Activated CD8-positive, alpha-beta memory T cell treated with anti-CD3 and anti-CD28 coated beads, Interleukin-2, amount 10 ng/mL, durations not matched to agents 7 days and 5 days (primary cell): ENCODE measurements around the gene TXNRD2. TPM values are rescaled to one million over a fixed set of nuclear protein-coding genes. Genes with fewer than 3 reads are reported as not detected.
A peak's percentile ranks its signal among the peaks of the same experiment; 100 is the strongest.

Source experiments
- ATAC-seq: fragments of 150-1000 bp; cut with Tn5 transposase; one replicate; pipeline ENCODE4 v1.10.0; 2021; ENCODE audit warnings: moderate library complexity
- CTCF ChIA-PET: fragments of 350-600 bp; sonication (Branson Sonifier 250); formaldehyde crosslinking; loops from one replicate; lab custom pipeline; 2021; ENCODE audit warnings: antibody characterized with exemption; lab: Charles Lee
- DNase-seq: peaks from one replicate; pipeline ENCODE4 v3.0.0-alpha.2; 2020
- H3K27ac Mint-ChIP-seq: one replicate; pipeline ENCODE4 v1.8.0; 2021; ENCODE audit warnings: mild to moderate bottlenecking, mixed read lengths
- H3K27me3 Mint-ChIP-seq: one replicate; pipeline ENCODE4 v1.8.0; 2021; ENCODE audit warnings: mixed read lengths
- H3K36me3 Mint-ChIP-seq: one replicate; pipeline ENCODE4 v1.8.0; 2021; ENCODE audit warnings: mild to moderate bottlenecking, mixed read lengths
- H3K4me1 Mint-ChIP-seq: one replicate; pipeline ENCODE4 v1.8.0; 2021; ENCODE audit warnings: mixed read lengths
- H3K4me3 Mint-ChIP-seq: one replicate; pipeline ENCODE4 v1.8.0; 2021; ENCODE audit warnings: mild to moderate bottlenecking, moderate library complexity, mixed read lengths
- H3K9me3 Mint-ChIP-seq: one replicate; pipeline ENCODE4 v1.8.0; 2022; ENCODE audit warnings: low read depth, mixed read lengths
- total RNA-seq, 2 experiments: library from RNA; stranded (reverse); gene quantifications; one replicate each; pipeline ENCODE4 v1.2.3, GENCODE V29; 2021

The TXNRD2 gene
- total RNA-seq, 2 experiments from 2014 or later, result 20.5 to 23.1 TPM

DNA sequence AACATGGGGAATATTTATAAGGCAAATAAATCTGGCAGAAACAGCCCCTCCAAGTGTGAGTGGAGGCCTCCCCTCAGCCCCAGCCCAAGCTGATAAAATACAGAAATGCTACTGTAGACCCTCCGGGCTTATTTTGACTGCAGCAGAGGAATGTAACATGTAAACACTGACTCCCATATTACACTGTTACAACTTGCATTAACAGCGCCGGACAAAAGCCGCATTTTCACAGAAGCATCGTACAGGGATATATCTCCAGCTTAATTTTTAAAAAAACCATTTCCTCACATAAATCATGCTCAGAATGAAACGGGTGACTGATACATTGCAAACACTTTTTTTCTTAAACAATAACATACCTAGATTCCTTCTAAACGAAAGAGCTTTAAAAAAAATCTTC, 36.7 kb downstream of the TXNRD2 start:
- H3K27me3 Mint-ChIP-seq, result no peaks in the 10 kb centered on the region
- ATAC-seq (no peak), DNase-seq (no peak)
- H3K9me3 Mint-ChIP-seq, result no peaks in the 10 kb centered on the region
- H3K36me3 Mint-ChIP-seq, result no peaks in the 10 kb centered on the region
- CTCF ChIA-PET, result interaction anchor here (6.2 kb wide), 1 partner anchor 174 kb away, joined by 35 read pairs; no protein-coding TSS in a partner anchor
- H3K4me3 Mint-ChIP-seq, result no peak overlapping the region
- H3K27ac Mint-ChIP-seq, result no peak overlapping the region
- H3K4me1 Mint-ChIP-seq, result peaks cover 2% of the 10 kb centered on the region

DNA sequence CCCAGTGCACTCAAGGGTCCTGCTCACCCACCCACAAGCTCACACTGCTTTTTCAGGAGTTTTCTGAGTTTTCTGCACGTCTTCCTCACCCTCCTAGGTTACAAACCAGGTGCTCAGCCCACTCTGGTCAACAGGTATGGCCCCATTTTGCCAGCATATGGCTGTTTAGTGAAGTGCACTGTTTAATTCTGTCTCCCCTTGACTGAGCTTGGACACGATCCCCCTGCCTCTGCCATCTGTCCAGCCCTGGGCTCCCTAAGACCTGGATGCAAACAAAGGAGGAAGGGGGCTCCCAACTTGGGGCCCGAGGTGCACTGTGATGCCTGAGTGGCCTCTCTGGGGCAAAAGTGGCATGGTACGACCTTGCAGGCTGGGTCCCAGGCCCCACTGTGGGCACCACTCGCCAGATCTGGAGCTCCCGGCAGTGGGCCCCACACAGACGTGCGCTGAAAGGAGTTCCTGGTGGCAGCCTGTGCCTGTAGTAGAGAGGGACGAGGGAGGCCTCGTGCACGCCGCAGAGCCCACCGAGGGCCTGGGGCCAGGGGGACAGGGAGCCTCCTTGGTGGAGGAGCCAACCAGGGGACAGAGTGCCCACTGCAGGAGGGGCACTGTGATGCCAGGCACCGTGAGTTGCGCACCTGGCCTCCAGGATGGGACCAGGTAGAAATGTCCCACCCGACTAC, 37.3 kb downstream of the TXNRD2 start:
- no peak for ATAC-seq
- H3K4me3 Mint-ChIP-seq, result no peak overlapping the region
- H3K36me3 Mint-ChIP-seq, result no peaks in the 10 kb centered on the region
- H3K9me3 Mint-ChIP-seq, result no peaks in the 10 kb centered on the region
- no peak overlapping the region for H3K27ac Mint-ChIP-seq
- DNase-seq, result no peak
- H3K27me3 Mint-ChIP-seq, result no peaks in the 10 kb centered on the region
- CTCF ChIA-PET, result interaction anchor here (6.2 kb wide), 1 partner anchor 174 kb away, joined by 35 read pairs; no protein-coding TSS in a partner anchor
- H3K4me1 Mint-ChIP-seq, result no peaks in the 10 kb centered on the region

DNA sequence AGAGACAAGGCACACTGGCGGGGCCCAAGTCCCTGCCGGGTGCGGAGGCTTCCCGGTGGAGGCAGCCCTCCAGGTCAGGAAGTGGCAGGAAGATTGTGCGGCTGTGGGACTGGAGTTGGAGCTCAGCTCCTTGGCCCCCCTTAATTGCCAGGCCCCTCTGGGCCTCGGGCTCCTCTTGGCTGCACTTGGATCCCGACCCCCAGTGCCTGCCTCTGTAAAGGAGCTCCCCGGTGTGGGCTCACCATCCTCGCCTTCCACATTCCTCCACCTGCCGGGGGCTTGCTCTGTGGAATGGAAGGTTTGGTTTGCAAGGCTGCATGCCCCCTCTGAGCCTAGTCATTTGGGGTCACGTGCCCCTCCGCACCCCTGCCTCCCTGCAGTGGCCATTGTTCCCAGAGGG, 38.1 kb downstream of the TXNRD2 start:
- ATAC-seq, result no peak
- CTCF ChIA-PET, result interaction anchor here (6.2 kb wide), 1 partner anchor 173 kb away, joined by 35 read pairs; no protein-coding TSS in a partner anchor
- Mint-ChIP-seq H3K4me1 (no peaks in the 10 kb centered on the region), H3K36me3 (no peaks in the 10 kb centered on the region), H3K27me3 (no peaks in the 10 kb centered on the region), H3K27ac (no peak overlapping the region), H3K9me3 (no peaks in the 10 kb centered on the region), H3K4me3 (no peak overlapping the region)
- DNase-seq, result no peak

DNA sequence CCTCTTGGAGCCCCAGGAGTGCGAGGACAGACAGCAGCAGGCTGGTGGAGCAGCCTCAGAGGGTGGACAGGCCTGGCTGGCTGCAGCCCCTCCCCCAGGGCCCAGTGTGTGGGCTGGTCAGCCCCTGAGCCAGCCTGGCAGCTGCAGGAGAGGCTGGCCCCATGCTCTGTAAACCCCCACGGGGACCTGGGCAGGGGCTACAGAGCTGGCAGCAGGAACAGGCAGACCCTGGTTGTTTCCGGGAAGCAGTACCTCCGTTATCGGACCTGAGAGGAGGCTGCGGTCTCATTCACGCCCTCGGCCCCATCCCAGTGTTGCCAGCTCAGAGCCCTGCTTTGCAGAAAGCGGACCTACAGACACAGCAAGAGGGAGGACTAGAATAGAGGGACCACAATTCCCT, 38.6 kb downstream of the TXNRD2 start:
- no peak for DNase-seq
- Mint-ChIP-seq H3K27ac (no peak overlapping the region), H3K9me3 (no peaks in the 10 kb centered on the region), H3K4me3 (no peak overlapping the region), H3K36me3 (no peaks in the 10 kb centered on the region), H3K27me3 (no peaks in the 10 kb centered on the region), H3K4me1 (no peaks in the 10 kb centered on the region)
- ATAC-seq, result no peak
- CTCF ChIA-PET, result interaction anchor here (6.2 kb wide), 1 partner anchor 172 kb away, joined by 35 read pairs; no protein-coding TSS in a partner anchor

DNA sequence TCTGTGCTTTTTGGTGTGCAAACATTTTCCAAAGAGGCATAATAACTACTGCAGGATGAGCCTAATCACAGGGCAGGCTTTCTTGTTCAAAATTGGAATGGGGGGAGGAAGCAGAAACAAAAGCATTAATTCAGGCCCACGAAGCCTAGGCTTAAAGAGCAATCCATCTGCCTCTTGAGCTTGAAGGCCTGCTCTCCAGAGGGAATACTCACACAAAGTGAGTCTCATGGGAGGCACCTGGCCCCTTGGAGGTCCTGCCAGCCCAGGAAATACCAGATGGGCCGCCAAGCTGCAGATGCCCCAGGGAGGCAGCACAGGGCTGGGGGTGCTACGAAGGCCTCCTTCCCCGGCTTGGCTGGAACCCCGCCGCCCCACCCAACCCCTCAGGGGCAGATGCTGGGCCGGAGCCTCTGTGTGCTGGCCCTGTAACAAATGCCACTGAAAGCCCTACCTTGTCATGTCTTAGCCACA, 39.3 kb downstream of the TXNRD2 start:
- Mint-ChIP-seq H3K27ac (no peak overlapping the region), H3K36me3 (no peaks in the 10 kb centered on the region), H3K9me3 (no peaks in the 10 kb centered on the region), H3K27me3 (no peaks in the 10 kb centered on the region), H3K4me1 (no peaks in the 10 kb centered on the region), H3K4me3 (no peak overlapping the region)
- CTCF ChIA-PET, result interaction anchor here (2.1 to 6.2 kb wide), 2 partner anchors 8 to 172 kb away, joined by 9 to 35 read pairs; no protein-coding TSS in a partner anchor
- DNase-seq, result no peak
- no peak for ATAC-seq

DNA sequence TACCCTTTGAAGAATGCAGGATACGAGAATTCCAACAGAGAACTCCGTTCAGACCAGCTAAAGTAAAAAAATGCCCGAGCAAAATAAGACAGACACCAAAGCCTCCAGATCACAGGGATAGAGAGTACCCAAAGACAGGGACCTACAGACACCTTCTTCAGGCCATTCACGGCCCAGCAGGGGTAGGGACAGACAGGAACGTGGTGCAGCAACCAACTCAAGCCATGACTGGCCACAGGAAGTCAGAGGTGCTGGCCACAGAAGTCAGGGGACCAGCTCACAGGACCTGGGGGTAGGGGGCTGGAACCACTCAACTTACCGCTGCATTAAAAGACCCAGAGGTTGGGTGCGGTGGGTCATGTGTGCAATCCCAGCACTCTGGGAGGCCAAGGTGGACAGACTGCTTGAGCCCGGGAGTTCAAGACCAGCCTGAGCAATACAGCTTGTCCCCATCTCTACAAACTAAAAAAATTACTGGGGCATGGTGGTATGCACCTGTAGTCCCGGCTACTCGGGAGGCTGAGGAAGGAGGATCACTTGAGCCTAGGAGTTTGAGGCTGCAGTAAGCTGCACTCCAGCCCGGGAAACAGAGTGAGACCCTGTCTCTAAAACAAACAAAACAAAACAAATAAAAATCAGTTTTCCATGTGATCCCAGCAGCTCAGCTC, 39.9 kb downstream of the TXNRD2 start:
- DNase-seq (no peak), ATAC-seq (no peak)
- H3K9me3 Mint-ChIP-seq, result no peaks in the 10 kb centered on the region
- CTCF ChIA-PET, result interaction anchor here (1.6 to 6.2 kb wide), 3 partner anchors 9 to 171 kb away, joined by 4 to 35 read pairs (median 9); no protein-coding TSS in a partner anchor
- no peaks in the 10 kb centered on the region for H3K36me3 Mint-ChIP-seq
- no peaks in the 10 kb centered on the region for H3K27me3 Mint-ChIP-seq
- H3K27ac Mint-ChIP-seq, result peak overlapping the region; percentile 40
- H3K4me3 Mint-ChIP-seq, result no peak overlapping the region
- H3K4me1 Mint-ChIP-seq, result no peaks in the 10 kb centered on the region

DNA sequence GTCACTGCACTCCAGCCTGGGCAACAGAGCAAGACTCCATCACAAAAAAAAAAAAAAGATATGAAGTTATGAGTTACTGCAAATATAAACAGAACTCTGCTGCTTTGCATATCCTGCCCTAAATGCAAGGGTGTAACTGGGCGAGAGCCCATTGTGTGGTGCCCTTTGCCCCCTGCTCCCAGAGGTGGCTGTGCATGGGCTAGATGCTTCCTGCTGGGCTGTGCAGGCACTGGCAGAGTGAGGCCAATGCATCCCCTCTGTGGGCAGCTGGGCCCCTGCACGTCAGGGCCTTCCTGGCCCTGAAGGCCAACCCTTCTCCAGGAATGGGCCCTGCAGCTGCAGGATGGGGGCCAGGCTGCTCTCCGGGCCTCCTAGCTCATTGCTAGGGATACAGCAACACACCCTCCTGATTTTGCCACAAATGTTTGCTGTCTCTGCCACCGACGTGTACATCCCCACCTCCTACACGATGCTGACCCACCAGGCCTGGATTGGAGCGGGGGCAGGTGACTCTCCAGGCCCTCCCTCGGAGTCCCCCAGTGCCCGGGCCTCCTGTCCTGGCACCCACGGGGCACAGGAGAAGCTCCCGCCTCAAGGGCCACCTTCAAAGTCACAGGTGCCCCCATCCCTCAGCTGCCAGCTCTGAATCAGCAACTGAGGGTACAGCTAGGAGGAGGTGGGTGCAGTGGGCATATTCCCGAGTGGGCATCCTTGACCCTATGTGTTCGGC, 40.7 kb downstream of the TXNRD2 start:
- CTCF ChIA-PET, result interaction anchor here (1.6 to 6.2 kb wide), 3 partner anchors 9 to 170 kb away, joined by 4 to 35 read pairs (median 9); no protein-coding TSS in a partner anchor
- ATAC-seq (no peak), DNase-seq (no peak)
- Mint-ChIP-seq H3K9me3 (no peaks in the 10 kb centered on the region), H3K4me3 (no peak overlapping the region), H3K4me1 (no peaks in the 10 kb centered on the region), H3K27ac (no peak overlapping the region), H3K27me3 (no peaks in the 10 kb centered on the region), H3K36me3 (no peaks in the 10 kb centered on the region)

DNA sequence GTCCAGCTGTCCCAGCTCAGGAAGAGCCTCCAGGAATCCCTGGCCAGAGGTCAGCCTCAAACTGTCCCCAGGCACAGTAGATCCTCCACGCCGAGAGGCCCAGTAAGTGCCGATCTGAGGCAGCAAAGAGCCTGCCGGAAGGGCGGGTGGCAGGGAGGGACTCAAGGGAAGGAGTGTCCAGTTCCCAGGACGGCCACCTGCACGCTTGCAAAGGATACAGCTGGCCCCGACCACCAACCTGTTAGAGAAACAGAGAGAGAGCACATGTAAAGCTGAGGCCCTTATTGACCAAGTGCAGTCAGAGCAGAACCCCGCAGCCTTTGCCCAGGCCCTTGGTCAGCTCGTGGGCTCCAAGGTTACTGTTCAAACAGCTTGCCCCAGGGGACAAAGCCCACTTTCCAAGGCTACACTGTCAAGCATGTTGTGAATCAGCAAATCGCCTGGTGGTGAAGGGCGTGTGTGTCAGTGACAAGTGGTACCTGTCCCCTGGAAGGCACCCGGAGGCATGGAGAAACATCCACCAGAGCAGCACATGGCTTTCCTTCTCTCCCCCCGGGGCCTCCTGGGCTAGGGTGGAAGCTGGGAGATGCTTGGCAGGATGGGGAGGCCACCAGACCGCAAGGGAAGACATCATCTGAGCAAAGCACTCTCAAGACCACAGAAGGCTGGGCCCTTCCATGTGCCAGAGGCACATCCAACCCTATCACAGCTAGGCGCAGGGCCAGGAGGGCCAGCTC, 42.6 kb downstream of the TXNRD2 start:
- ATAC-seq (no peak), DNase-seq (no peak)
- Mint-ChIP-seq H3K4me1 (no peaks in the 10 kb centered on the region), H3K9me3 (no peaks in the 10 kb centered on the region), H3K36me3 (no peaks in the 10 kb centered on the region), H3K27ac (no peak overlapping the region), H3K27me3 (no peaks in the 10 kb centered on the region), H3K4me3 (no peak overlapping the region)
- CTCF ChIA-PET, result interaction anchor here (1.0 kb wide), 1 partner anchor 168 kb away, joined by 4 read pairs; no protein-coding TSS in a partner anchor

DNA sequence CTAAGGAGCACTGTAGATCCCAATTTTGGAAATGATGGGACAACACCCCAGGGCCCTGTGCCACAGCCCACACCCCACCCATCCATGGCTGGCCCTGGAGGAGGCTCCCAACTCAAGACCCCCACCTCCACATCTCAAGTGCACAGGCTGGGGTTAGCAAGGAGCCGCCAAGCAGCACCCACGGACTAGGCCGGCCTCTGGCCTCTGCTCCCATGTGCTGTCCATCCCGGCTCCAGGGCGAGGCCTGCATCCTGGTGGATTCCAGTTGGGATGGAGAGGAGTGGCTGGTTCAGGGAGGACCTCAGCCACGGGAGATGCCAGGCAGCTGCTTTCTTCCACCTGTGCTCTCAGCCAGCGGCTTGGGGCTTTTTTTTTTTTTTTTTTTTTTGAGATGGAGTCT, 43.5 kb downstream of the TXNRD2 start:
- Mint-ChIP-seq H3K36me3 (no peaks in the 10 kb centered on the region), H3K9me3 (no peaks in the 10 kb centered on the region), H3K4me3 (no peak overlapping the region), H3K4me1 (no peaks in the 10 kb centered on the region), H3K27ac (no peak overlapping the region), H3K27me3 (no peaks in the 10 kb centered on the region)
- DNase-seq, result no peak
- CTCF ChIA-PET, result interaction anchor here (1.1 kb wide), 1 partner anchor 12 kb away, joined by 6 read pairs; no protein-coding TSS in a partner anchor
- no peak for ATAC-seq

DNA sequence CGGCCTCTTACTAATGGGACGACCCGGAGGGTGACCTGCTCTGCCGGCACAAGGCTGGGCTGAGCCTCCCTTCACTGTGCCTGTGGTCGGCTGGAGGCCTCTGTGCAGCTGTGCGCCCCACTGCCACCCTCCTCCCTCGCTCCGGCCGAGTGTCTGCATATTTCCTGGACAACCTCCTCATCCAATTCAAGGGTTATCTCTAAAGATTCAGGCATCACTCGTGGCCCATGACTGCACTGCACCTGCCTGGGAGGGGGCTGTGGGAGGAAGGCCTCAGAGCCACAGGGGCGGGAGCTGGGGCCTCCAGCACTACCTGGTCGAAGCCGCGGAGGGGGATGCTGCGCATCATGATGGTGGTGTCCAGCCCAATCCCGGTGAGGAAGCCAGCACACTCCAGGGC, 43.9 kb downstream of the TXNRD2 start:
- CTCF ChIA-PET, result interaction anchor here (1.1 to 1.5 kb wide), 2 partner anchors 13 to 167 kb away, joined by 5 to 6 read pairs; no protein-coding TSS in a partner anchor
- DNase-seq, result no peak

DNA sequence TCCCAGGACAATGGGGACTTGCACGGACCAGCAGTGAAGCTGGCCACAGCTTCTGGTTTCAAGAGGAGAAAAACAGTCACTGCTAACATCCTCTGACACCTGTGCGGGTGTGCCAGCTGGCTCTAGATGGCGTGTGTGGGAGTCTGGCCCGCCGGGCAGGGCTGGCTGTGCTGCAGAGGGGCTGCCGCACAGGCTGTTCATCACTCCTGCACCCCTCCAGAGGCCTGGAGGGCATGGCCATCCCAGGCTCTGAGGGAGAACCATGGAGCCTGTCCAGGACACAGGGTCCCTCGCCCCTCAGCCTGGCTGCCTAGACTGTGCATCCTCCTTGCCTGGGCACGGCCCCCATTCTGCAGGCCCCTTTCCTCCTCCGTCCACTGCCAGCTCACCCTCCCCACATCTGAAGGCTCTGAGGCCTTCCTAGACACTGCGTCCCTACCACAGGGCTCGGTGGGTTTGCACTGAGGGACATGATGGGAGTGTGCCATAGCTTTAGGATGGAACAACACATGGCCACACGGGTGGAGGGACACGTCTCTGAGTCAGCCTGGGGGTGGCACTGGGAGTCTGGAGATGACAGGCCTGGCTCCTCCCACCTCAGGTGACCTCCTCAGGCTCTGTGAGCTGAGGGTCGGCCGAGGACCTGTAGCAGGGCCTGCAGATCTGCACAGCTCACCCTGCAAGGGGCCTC, 44.8 kb downstream of the TXNRD2 start:
- no peak overlapping the region for H3K4me3 Mint-ChIP-seq
- H3K27me3 Mint-ChIP-seq, result no peaks in the 10 kb centered on the region
- H3K9me3 Mint-ChIP-seq, result no peaks in the 10 kb centered on the region
- H3K4me1 Mint-ChIP-seq, result peaks cover 11% of the 10 kb centered on the region
- no peak for DNase-seq
- no peak for ATAC-seq
- no peaks in the 10 kb centered on the region for H3K36me3 Mint-ChIP-seq
- CTCF ChIA-PET, result interaction anchor here (0.9 to 1.5 kb wide), 3 partner anchors 10 to 166 kb away, joined by 3 to 6 read pairs (median 5); no protein-coding TSS in a partner anchor
- H3K27ac Mint-ChIP-seq, result no peak overlapping the region

More for the DNA sequence above, 43.9 kb downstream of the TXNRD2 start:
- no peaks in the 10 kb centered on the region for H3K9me3 Mint-ChIP-seq
- no peak overlapping the region for H3K27ac Mint-ChIP-seq
- H3K4me3 Mint-ChIP-seq, result no peak overlapping the region
- peaks cover 3% of the 10 kb centered on the region for H3K4me1 Mint-ChIP-seq
- H3K36me3 Mint-ChIP-seq, result no peaks in the 10 kb centered on the region
- no peak for ATAC-seq
- no peaks in the 10 kb centered on the region for H3K27me3 Mint-ChIP-seq
